HepG2 (cell line): ENCODE data around the gene SMCO4. TPM values are rescaled to one million over a fixed set of nuclear protein-coding genes. Genes with fewer than 3 reads are reported as not detected.
A peak's percentile ranks its signal among the peaks of the same experiment; 100 is the strongest.

Source experiments
- AHR ChIP-seq: IDR thresholded peaks from 2 replicates; pipeline ENCODE4 v1.6.1; 2018; ENCODE audit warnings: missing genetic modification reagents, missing compliant biosample characterization
- ARNT2 ChIP-seq: sonication (generic); formaldehyde crosslinking; IDR thresholded peaks from 2 replicates; pipeline ENCODE4 v1.8.0; 2022; ENCODE audit warnings: mild to moderate bottlenecking, low read depth, missing genetic modification reagents, moderate library complexity
- DR1 ChIP-seq: sonication (generic); formaldehyde crosslinking; IDR thresholded peaks from 2 replicates; pipeline ENCODE4 v1.8.0; 2021; ENCODE audit warnings: mild to moderate bottlenecking, missing genetic modification reagents, inconsistent platforms
- ELF4 ChIP-seq: sonication (generic); formaldehyde crosslinking; IDR thresholded peaks from 2 replicates; pipeline ENCODE4 v1.5.0; 2020; ENCODE audit warnings: missing genetic modification reagents, mild to moderate bottlenecking, moderate library complexity, borderline replicate concordance
- ESRRA ChIP-seq: sonication (generic); formaldehyde crosslinking; IDR thresholded peaks from 2 replicates; pipeline ENCODE4 v1.5.1; 2020; ENCODE audit warnings: mild to moderate bottlenecking, low read depth, missing genetic modification reagents
- GPN1 ChIP-seq: sonication (generic); formaldehyde crosslinking; IDR thresholded peaks from 2 replicates; pipeline ENCODE4 v1.5.1; 2020; ENCODE audit warnings: missing genetic modification reagents, borderline replicate concordance
- HMGXB3 ChIP-seq: sonication (generic); formaldehyde crosslinking; IDR thresholded peaks from 2 replicates; pipeline ENCODE4 v1.4.0; 2020; ENCODE audit warnings: missing genetic modification reagents, borderline replicate concordance
- HNF4G ChIP-seq, 2 experiments: sonication (generic) in 1 of 2; formaldehyde crosslinking in 1 of 2; IDR thresholded peaks; 2 replicates each; pipeline versions ENCODE4 v1.4.0 to v1.6.1; 2011 to 2020; ENCODE audit warnings: borderline replicate concordance in 2 of 2, low read depth in 2 of 2, mild to moderate bottlenecking in 2 of 2, low read length in 1 of 2, missing genetic modification reagents in 1 of 2, moderate library complexity in 1 of 2
- HNRNPLL ChIP-seq: fragments of 200-400 bp; formaldehyde crosslinking; IDR thresholded peaks from 2 replicates; pipeline ENCODE4 v1.6.1; 2017; ENCODE audit warnings: mild to moderate bottlenecking, low read depth, low read length; ENCODE audit not compliant: poor library complexity, severe bottlenecking
- HOXA9 ChIP-seq: sonication (generic); formaldehyde crosslinking; IDR thresholded peaks from 2 replicates; pipeline ENCODE4 v1.8.1; 2022; ENCODE audit warnings: missing genetic modification reagents, mild to moderate bottlenecking, moderate library complexity, borderline replicate concordance
- ISX ChIP-seq: sonication (generic); formaldehyde crosslinking; conservative IDR thresholded peaks from 2 replicates; pipeline ENCODE4 v1.5.0; 2020; ENCODE audit warnings: missing genetic modification reagents
- JUNB ChIP-seq: sonication (generic); formaldehyde crosslinking; IDR thresholded peaks from 2 replicates; pipeline ENCODE4 v1.8.0; 2022; ENCODE audit warnings: missing genetic modification reagents, mild to moderate bottlenecking, borderline replicate concordance
- KLF16 ChIP-seq, 2 experiments: sonication (generic) in 1 of 2; formaldehyde crosslinking in 1 of 2; IDR thresholded peaks; 2 replicates each; pipeline versions ENCODE4 v1.6.1 to v1.8.0; 2016 to 2023; ENCODE audit warnings: missing genetic modification reagents in 2 of 2, missing compliant biosample characterization in 1 of 2
- KLF6 ChIP-seq: IDR thresholded peaks from 2 replicates; pipeline ENCODE4 v1.8.0; 2016; ENCODE audit warnings: missing biosample characterization, missing genetic modification reagents
- MTA1 ChIP-seq: sonication (generic); formaldehyde crosslinking; IDR thresholded peaks from 2 replicates; pipeline ENCODE4 v1.4.0; 2020; ENCODE audit warnings: missing genetic modification reagents, mild to moderate bottlenecking, borderline replicate concordance
- MYNN ChIP-seq: sonication (generic); formaldehyde crosslinking; IDR thresholded peaks from 2 replicates; pipeline ENCODE4 v1.4.0; 2020; ENCODE audit warnings: mild to moderate bottlenecking, low read depth, missing genetic modification reagents
- PITX1 ChIP-seq: sonication (generic); formaldehyde crosslinking; IDR thresholded peaks from 2 replicates; pipeline ENCODE4 v1.5.1; 2020; ENCODE audit warnings: mild to moderate bottlenecking, missing genetic modification reagents
- SIX1 ChIP-seq: sonication (generic); formaldehyde crosslinking; IDR thresholded peaks from 2 replicates; pipeline ENCODE4 v1.4.0; 2020; ENCODE audit warnings: missing genetic modification reagents, borderline replicate concordance
- YY1 ChIP-seq: IDR thresholded peaks from 2 replicates; pipeline ENCODE4 v1.6.1; 2011; ENCODE audit warnings: low read length, low read depth, moderate library complexity, mild to moderate bottlenecking; ENCODE audit not compliant: insufficient read depth, insufficient replicate concordance
- ZNF382 ChIP-seq: sonication (generic); formaldehyde crosslinking; IDR thresholded peaks from 2 replicates; pipeline ENCODE4 v1.5.0; 2020; ENCODE audit warnings: missing genetic modification reagents, mild to moderate bottlenecking, borderline replicate concordance
- ZNF484 ChIP-seq: sonication (generic); formaldehyde crosslinking; IDR thresholded peaks from 2 replicates; pipeline ENCODE4 v1.5.1; 2020; ENCODE audit warnings: mild to moderate bottlenecking, low read depth, missing genetic modification reagents, borderline replicate concordance
- ZNF597 ChIP-seq: sonication (generic); formaldehyde crosslinking; IDR thresholded peaks from 2 replicates; pipeline ENCODE4 v1.5.0; 2020; ENCODE audit warnings: missing genetic modification reagents
- ZNF746 ChIP-seq: sonication (generic); formaldehyde crosslinking; IDR thresholded peaks from 2 replicates; pipeline ENCODE4 v1.8.0; 2022; ENCODE audit warnings: mild to moderate bottlenecking, missing genetic modification reagents
- ZNF782 ChIP-seq: sonication (generic); formaldehyde crosslinking; IDR thresholded peaks from 2 replicates; pipeline ENCODE4 v1.4.0; 2020; ENCODE audit warnings: missing genetic modification reagents, mild to moderate bottlenecking, borderline replicate concordance
- ZZZ3 ChIP-seq: sonication (generic); formaldehyde crosslinking; IDR thresholded peaks from 2 replicates; pipeline ENCODE4 v1.4.0; 2020; ENCODE audit warnings: missing genetic modification reagents, mild to moderate bottlenecking, borderline replicate concordance
- polyA plus RNA-seq, 8 experiments: library from polyadenylated mRNA; depleted of rRNA in 3 of 8; stranded (reverse) in 7 of 8; unstranded in 1 of 8; fragments of >200 nt; fragmentation: Illumina TruSeq in 4 of 8; extraction: Trizol in 4 of 8; gene quantifications; 2 replicates each; pipeline versions ENCODE4 v1.2.1 to v1.2.3, GENCODE V29; 2011 to 2016; ENCODE audit warnings: low read depth in 4 of 8, missing spikeins in 1 of 8, mixed read lengths in 1 of 8; ENCODE audit not compliant: insufficient read depth in 1 of 8
- total RNA-seq, 5 experiments: library from RNA; depleted of rRNA; stranded (reverse); fragments of >200 nt; fragmentation: Illumina TruSeq; extraction: Trizol; gene quantifications; 2 replicates each; pipeline ENCODE4 v1.2.3, GENCODE V29; 2016; ENCODE audit warnings: low read depth in 1 of 5

The SMCO4 gene
- total and polyA plus RNA-seq, 2 of the 13 experiments (the other 11 are each of a cell fraction or from before 2014, with no cell fraction given): 10.6 to 28.5 TPM

- TF ChIP-seq ZNF746 (no peak), KLF16 (CRISPR knock-in tag; IDR thresholded peaks at IDR 0.05) (peak in 1 of 2 experiments; percentile 70; a peak in 1 of 4 replicates), ISX (CRISPR knock-in tag) (no peak), ZNF782 (CRISPR knock-in tag) (no peak), HOXA9 (no peak), PITX1 (CRISPR knock-in tag) (peak; percentile 66), ZNF484 (CRISPR knock-in tag) (no peak), YY1 (no peak), GPN1 (CRISPR knock-in tag) (no peak), ARNT2 (CRISPR knock-in tag) (no peak), ZZZ3 (CRISPR knock-in tag) (no peak), SIX1 (CRISPR knock-in tag) (no peak), ESRRA (peak; percentile 89), HMGXB3 (CRISPR knock-in tag) (peak; percentile 50; the same call in 1 of the 2 replicates), MYNN (CRISPR knock-in tag) (no peak), MTA1 (CRISPR knock-in tag) (no peak), DR1 (CRISPR knock-in tag) (no peak), ZNF597 (CRISPR knock-in tag) (no peak), HNF4G (IDR thresholded peaks at IDR 0.05; ENCODE audit: borderline replicate concordance, low read depth, low read length) (peak; percentile 88), HNF4G (CRISPR knock-in tag; IDR thresholded peaks at IDR 0.05; ENCODE audit: borderline replicate concordance, low read depth) (peak; percentile 94), ZNF382 (no peak), AHR (CRISPR knock-in tag) (no peak), KLF6 (CRISPR knock-in tag) (no peak), HNRNPLL (no peak), JUNB (CRISPR knock-in tag) (no peak), ELF4 (CRISPR knock-in tag) (no peak)
Measured at GRCh38 chr11:93570759-93571413, 27.7 kb upstream of the SMCO4 start (continued).
